OCI-LY7 (cell line): ENCODE measurements around the gene SLC10A7. TPM values are rescaled to one million over a fixed set of nuclear protein-coding genes. Genes with fewer than 3 reads are reported as not detected.

Source experiments
- BruUV-seq: library from RNA; stranded (reverse); fragments of 400-500 nt; replicated peaks from 2 replicates; lab custom pipeline; 2021; lab: Mats Ljungman, UMichigan
- CTCF ChIA-PET: fragments of 300-600 bp; sonication (Branson Sonifier 250); formaldehyde crosslinking; loops from one replicate; lab custom pipeline; 2022; ENCODE audit warnings: antibody characterized with exemption; ENCODE audit not compliant: unreplicated experiment; lab: Charles Lee
- POLR2A ChIA-PET: fragments of 300-600 bp; sonication (Branson Sonifier 250); formaldehyde crosslinking; loops from one replicate; lab custom pipeline; 2022; ENCODE audit warnings: antibody characterized with exemption; lab: Charles Lee
- DNase-seq: peaks from one replicate; pipeline ENCODE4 v3.0.0-alpha.2; 2015; ENCODE audit warnings: low spot score
- H2AFZ ChIP-seq: fragments of 200-600 bp; sonication (generic), shearing (Covaris generic); 2 replicates; pipeline ENCODE4 v1.6.1; 2014; ENCODE audit warnings: mild to moderate bottlenecking, antibody characterized with exemption, low read length, moderate library complexity
- H3K27ac ChIP-seq: fragments of 200-600 bp; sonication (generic); 2 replicates; pipeline ENCODE4 v1.5.1; 2014; ENCODE audit warnings: mixed run types, low read depth, mild to moderate bottlenecking, moderate library complexity, low read length, inconsistent platforms; ENCODE audit not compliant: poor library complexity, severe bottlenecking
- H3K36me3 ChIP-seq: fragments of 200-600 bp; sonication (generic); 2 replicates; pipeline ENCODE4 v1.6.1; 2014; ENCODE audit warnings: mild to moderate bottlenecking, antibody characterized with exemption, low read length, moderate library complexity, mixed read lengths; ENCODE audit not compliant: insufficient read depth
- H3K4me1 ChIP-seq: fragments of 200-600 bp; sonication (generic); 2 replicates; pipeline ENCODE4 v1.5.1; 2014; ENCODE audit warnings: mild to moderate bottlenecking, low read length; ENCODE audit not compliant: insufficient read depth, poor library complexity, severe bottlenecking
- H3K4me2 ChIP-seq: fragments of 200-600 bp; sonication (generic); 2 replicates; pipeline ENCODE4 v1.6.1; 2014; ENCODE audit warnings: mild to moderate bottlenecking, low read length
- H3K4me3 ChIP-seq: fragments of 200-600 bp; sonication (generic); 2 replicates; pipeline ENCODE4 v1.5.1; 2014; ENCODE audit warnings: mild to moderate bottlenecking, low read depth, low read length; ENCODE audit not compliant: poor library complexity, severe bottlenecking
- H3K79me2 ChIP-seq: fragments of 200-600 bp; sonication (generic); 2 replicates; pipeline ENCODE4 v1.6.1; 2016; ENCODE audit warnings: low read depth, mild to moderate bottlenecking, low read length, moderate library complexity, mixed read lengths; ENCODE audit not compliant: insufficient read depth
- H3K9me2 ChIP-seq: fragments of 200-600 bp; sonication (generic); 2 replicates; pipeline ENCODE4 v1.6.1; 2016; ENCODE audit warnings: mild to moderate bottlenecking, low read length, mixed read lengths; ENCODE audit not compliant: insufficient read depth
- H3K9me3 ChIP-seq: fragments of 200-600 bp; sonication (generic); 2 replicates; pipeline ENCODE4 v1.6.1; 2014; ENCODE audit warnings: mild to moderate bottlenecking, mixed run types, low read length, mixed read lengths
- H4K20me1 ChIP-seq: fragments of 200-600 bp; sonication (generic); 2 replicates; pipeline ENCODE4 v1.6.1; 2014; ENCODE audit warnings: mild to moderate bottlenecking, antibody characterized with exemption, low read length, moderate library complexity, mixed read lengths; ENCODE audit not compliant: insufficient read depth
- EZH2phosphoT487 ChIP-seq: fragments of 200-600 bp; sonication (generic); IDR thresholded peaks from 2 replicates; pipeline ENCODE4 v1.6.1; 2018; ENCODE audit warnings: low read depth, borderline replicate concordance, mild to moderate bottlenecking, mixed run types, antibody characterized with exemption, low read length, moderate library complexity, mixed read lengths
- intact Hi-C: fragments of 100-400 bp; cut with micrococcal nuclease; formaldehyde crosslinking; loops from one replicate; pipeline ENCODE4 v1.10.0; 2022; ENCODE audit not compliant: unreplicated experiment
- total RNA-seq, 2 experiments: library from RNA; depleted of rRNA in 1 of 2; stranded (reverse); fragments of >200 nt in 1 of 2; shearing (Covaris generic) in 1 of 2; gene quantifications; 2 replicates each; pipeline ENCODE4 v1.2.3, GENCODE V29; 2014 to 2022
- TF ChIP-seq, protein P1 (sequence below): fragments of 200-600 bp; sonication (generic); conservative IDR thresholded peaks from 2 replicates; pipeline ENCODE4 v1.5.1; 2014; ENCODE audit warnings: mild to moderate bottlenecking, antibody characterized with exemption, low read length, moderate library complexity, mixed read lengths

Gene SLC10A7
- total RNA-seq, 2 experiments from 2014 or later, result 16.8 to 18.9 TPM

DNA sequence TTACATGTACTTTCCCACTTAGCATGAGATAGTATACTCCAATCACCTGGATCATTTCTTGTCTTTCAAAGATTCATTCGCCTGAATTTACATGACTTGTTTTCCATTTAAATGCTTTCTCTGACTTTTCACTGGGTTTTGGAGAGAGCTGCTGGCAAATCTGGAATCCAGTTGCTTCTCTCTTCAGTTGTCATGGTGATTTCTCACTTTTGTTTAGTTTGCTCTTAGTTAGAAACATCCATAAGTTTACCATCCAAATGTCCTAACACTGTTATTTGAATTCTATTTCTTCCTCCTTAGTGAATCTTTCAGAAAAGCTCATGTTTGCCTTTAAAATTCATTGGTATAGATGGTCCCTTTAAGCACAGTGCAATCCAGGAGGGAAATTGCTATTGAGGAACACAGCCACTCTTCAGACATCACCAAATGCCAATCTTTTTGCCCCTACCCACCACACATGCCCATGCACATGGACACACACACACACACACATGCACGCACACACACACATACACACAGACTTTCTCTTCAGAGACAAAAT, 255.7 kb downstream of the SLC10A7 start:
- H3K27ac ChIP-seq, result no peak overlapping the region
- no peaks in the 10 kb centered on the region for H3K9me2 ChIP-seq
- ChIA-PET CTCF (no interaction called here), POLR2A (interaction anchor here (0.5 kb wide), 1 partner anchor 315 kb away, joined by 3 read pairs; no protein-coding TSS in a partner anchor)
- no peak overlapping the region for H3K4me2 ChIP-seq
- no peak overlapping the region for H2AFZ ChIP-seq
- no peak for DNase-seq
- no peaks in the 10 kb centered on the region for H3K36me3 ChIP-seq
- no peaks in the 10 kb centered on the region for H3K9me3 ChIP-seq
- no TSS peak for BruUV-seq
- no peak overlapping the region for H3K4me3 ChIP-seq
- peaks cover 12% of the 10 kb centered on the region for H3K4me1 ChIP-seq
- intact Hi-C loops, result no loop called here
- H4K20me1 ChIP-seq, result no peaks in the 10 kb centered on the region
- no peaks in the 10 kb centered on the region for H3K79me2 ChIP-seq
- no peak for TF ChIP-seq EZH2phosphoT487
- TF ChIP-seq, protein P1, sequence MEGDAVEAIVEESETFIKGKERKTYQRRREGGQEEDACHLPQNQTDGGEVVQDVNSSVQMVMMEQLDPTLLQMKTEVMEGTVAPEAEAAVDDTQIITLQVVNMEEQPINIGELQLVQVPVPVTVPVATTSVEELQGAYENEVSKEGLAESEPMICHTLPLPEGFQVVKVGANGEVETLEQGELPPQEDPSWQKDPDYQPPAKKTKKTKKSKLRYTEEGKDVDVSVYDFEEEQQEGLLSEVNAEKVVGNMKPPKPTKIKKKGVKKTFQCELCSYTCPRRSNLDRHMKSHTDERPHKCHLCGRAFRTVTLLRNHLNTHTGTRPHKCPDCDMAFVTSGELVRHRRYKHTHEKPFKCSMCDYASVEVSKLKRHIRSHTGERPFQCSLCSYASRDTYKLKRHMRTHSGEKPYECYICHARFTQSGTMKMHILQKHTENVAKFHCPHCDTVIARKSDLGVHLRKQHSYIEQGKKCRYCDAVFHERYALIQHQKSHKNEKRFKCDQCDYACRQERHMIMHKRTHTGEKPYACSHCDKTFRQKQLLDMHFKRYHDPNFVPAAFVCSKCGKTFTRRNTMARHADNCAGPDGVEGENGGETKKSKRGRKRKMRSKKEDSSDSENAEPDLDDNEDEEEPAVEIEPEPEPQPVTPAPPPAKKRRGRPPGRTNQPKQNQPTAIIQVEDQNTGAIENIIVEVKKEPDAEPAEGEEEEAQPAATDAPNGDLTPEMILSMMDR, result no peak

GRCh38 chr4:146263793-146264192, 257.9 kb downstream of the SLC10A7 start:
- no peaks in the 10 kb centered on the region for H3K9me2 ChIP-seq
- DNase-seq, result no peak
- intact Hi-C loops, result no loop called here
- no peak for TF ChIP-seq EZH2phosphoT487
- TF ChIP-seq, protein P1, result no peak
- no peak overlapping the region for H3K4me3 ChIP-seq
- H3K4me1 ChIP-seq, result peaks cover under 1% of the 10 kb centered on the region
- H2AFZ ChIP-seq, result no peak overlapping the region
- ChIA-PET CTCF (no interaction called here), POLR2A (interaction anchor here (0.7 to 1.2 kb wide), 2 partner anchors 11 to 670 kb away, joined by 3 to 4 read pairs; no protein-coding TSS in a partner anchor)
- H3K9me3 ChIP-seq, result no peaks in the 10 kb centered on the region
- H3K4me2 ChIP-seq, result no peak overlapping the region
- H3K27ac ChIP-seq, result no peak overlapping the region
- no peaks in the 10 kb centered on the region for H3K36me3 ChIP-seq
- no peaks in the 10 kb centered on the region for H3K79me2 ChIP-seq
- no peaks in the 10 kb centered on the region for H4K20me1 ChIP-seq
- no TSS peak for BruUV-seq

DNA sequence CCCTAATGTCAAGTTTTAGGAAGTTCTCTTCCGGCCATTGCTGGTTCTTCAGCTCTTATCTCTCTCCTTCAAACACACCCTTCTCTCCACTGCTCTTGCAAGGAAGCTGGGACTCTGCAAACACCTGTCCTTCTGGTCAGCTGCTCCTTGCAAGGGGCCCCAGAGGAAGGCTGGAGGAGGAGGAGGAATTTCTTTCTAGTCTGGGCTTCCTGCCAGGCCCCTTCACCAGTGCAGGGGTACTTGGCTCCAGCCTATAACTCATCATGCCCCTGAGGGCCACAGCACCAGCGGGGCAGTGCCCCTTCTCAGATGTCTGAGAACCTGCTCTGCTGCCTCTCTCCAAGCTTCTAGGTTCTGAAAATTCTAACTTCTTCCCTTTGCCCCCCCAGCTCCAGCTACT, 260.7 kb downstream of the SLC10A7 start:
- Histone ChIP-seq H3K27ac (no peak overlapping the region), H3K9me3 (no peaks in the 10 kb centered on the region), H3K36me3 (no peaks in the 10 kb centered on the region), H3K4me2 (no peak overlapping the region), H2AFZ (no peak overlapping the region), H3K4me1 (no peaks in the 10 kb centered on the region), H4K20me1 (no peaks in the 10 kb centered on the region), H3K4me3 (no peak overlapping the region), H3K9me2 (no peaks in the 10 kb centered on the region), H3K79me2 (no peaks in the 10 kb centered on the region)
- intact Hi-C loops, result no loop called here
- DNase-seq, result no peak
- TF ChIP-seq EZH2phosphoT487, result no peak
- TF ChIP-seq, protein P1, result no peak
- CTCF ChIA-PET, result interaction anchor here (1.1 kb wide), 1 partner anchor 218 kb away, joined by 3 read pairs; no protein-coding TSS in a partner anchor
- POLR2A ChIA-PET, result interaction anchor here (0.6 to 0.9 kb wide), 3 partner anchors 132 to 456 kb away, joined by 3 read pairs; no protein-coding TSS in a partner anchor
- BruUV-seq, result no TSS peak
